Measurements from ENCODE around the gene SRSF9. TPM values are rescaled to one million over a fixed set of nuclear protein-coding genes. Genes with fewer than 3 reads are reported as not detected.

The SRSF9 gene
- total RNA-seq, 2 experiments from 2014 or later, result 124 TPM

DNA sequence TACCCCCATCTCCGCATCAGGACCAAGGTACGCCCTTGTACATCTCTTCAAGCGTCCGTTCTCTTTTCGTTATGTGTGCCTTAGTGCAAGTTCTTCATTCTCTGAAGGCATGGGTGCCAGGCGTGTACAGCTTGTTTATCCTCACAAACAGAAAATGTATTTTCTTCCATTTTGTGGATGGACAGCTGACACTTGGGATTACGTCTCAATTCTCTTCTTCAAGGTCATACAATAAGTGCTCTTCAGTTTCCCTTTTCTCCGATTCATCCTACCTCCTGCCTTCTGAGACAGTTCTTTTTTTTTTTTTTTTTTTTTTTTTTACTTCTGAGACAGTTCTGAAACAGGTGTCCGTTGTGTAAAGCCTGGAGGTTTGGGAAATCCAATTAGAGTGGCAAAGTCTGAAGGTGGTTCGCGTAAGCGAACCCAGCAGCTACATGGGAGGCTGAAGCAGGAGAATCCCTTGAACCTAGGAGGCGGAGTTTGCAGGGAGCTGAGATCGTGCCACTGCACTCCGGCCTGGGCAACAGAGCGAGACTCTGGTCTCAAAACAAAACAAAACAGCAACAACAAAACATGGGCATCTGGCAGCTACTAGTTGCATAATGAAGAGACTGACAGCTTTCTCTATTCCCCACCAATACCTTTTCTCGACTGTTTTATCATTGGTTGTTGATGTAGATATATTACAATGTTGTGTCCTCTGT lies 30.9 kb downstream of the SRSF9 start:
- intact Hi-C loops (cut with DNase I, micrococcal nuclease), result loop anchor here (1.0 to 10.0 kb wide), 8 partner anchors 31 to 248 kb away; partner anchors contain the start of genes POP5 (in 2 of the 2), SRSF9 (in 2 of the 2), COQ5 (in 1 of the 2) and DYNLL1 (in 1 of the 2)
- H3K27ac Mint-ChIP-seq, result peak overlapping the region; percentile 94
- Histone ChIP-seq H3K27ac (ENCODE audit: low read depth in 1 of 2, low read length in 2 of 2) (peak overlapping the region; percentile 69 to 88), H3K9me3 (ENCODE audit: control insufficient read depth in 1 of 2, insufficient read depth in 1 of 2, low read length in 2 of 2) (no peaks in the 10 kb centered on the region), H3K36me3 (ENCODE audit: insufficient read depth, low read length) (peaks cover 21% of the 10 kb centered on the region), H3K4me1 (ENCODE audit: insufficient read depth, low read length) (peaks cover 26% of the 10 kb centered on the region), H3K27me3 (ENCODE audit: control insufficient read depth in 1 of 2, insufficient read depth in 2 of 2, low read length in 2 of 2) (no peaks in the 10 kb centered on the region), H3K4me3 (ENCODE audit: low read length) (peak overlapping the region; percentile 88)
- H3K4me3 Mint-ChIP-seq, result peak overlapping the region; percentile 97
- CTCF ChIA-PET, result interaction anchor here (0.7 to 2.0 kb wide), 8 partner anchors 14 to 211 kb away, joined by 3 to 13 read pairs (median 4); partner anchors contain the start of genes SIRT4 and SRSF9
- ATAC-seq (ENCODE audit: poor library complexity) (no peak), DNase-seq (no peak)
- H3K4me1 Mint-ChIP-seq (ENCODE audit: low read depth), result peaks cover 31% of the 10 kb centered on the region
- H3K27me3 Mint-ChIP-seq, result no peaks in the 10 kb centered on the region
- H3K36me3 Mint-ChIP-seq (ENCODE audit: low read depth), result peaks cover 44% of the 10 kb centered on the region
- TF ChIP-seq CTCF (IDR thresholded peaks at IDR 0.05), result no peak
- POLR2A ChIA-PET, result interaction anchor here (1.3 to 2.1 kb wide), 6 partner anchors 8 to 147 kb away, joined by 6 to 14 read pairs (median 10); partner anchors contain the start of genes DYNLL1, GATC, RNU4-1 and RNU4-2
- no peaks in the 10 kb centered on the region for H3K9me3 Mint-ChIP-seq

DNA sequence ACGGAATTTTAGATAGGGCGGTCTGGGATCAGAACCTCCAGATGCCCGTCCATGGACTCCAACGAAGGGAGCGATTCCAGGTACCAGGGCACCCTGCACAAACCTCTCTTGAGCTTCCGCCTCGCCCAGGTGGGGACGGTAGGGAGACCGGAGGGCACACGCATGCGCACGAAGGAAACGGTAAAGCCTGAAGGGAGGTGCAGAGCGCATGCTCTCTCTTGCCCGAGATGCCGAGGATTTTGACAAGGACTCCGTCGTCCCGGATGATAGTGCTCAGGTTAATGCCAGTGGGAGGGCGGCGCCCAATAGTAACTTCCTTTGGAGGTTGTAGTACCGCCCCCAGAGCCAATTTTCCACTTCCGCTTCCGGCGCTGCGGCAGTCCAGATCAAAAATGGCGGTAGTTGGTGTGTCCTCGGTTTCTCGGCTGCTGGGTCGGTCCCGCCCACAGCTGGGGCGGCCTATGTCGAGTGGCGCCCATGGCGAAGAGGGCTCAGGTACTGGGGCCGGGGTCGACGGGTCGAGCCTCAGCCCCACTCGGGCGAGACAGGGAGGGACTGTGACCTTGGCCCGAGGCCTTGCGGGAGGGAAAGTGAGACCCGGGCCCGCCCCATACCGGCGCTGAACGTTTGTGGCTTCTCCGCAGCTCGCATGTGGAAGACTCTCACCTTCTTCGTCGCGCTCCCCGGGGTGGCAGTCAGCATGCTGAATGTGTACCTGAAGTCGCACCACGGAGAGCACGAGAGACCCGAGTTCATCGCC lies 31.6 kb downstream of the SRSF9 start, which contains the start of gene COX6A1:
TSS of gene COX6A1 (plus strand) at position 379 of the 760 bp plus-strand sequence. CDS start at position 393, 14 bp downstream.
- Mint-ChIP-seq H3K36me3 (ENCODE audit: low read depth) (peaks cover 37% of the 10 kb centered on the region), H3K27me3 (no peaks in the 10 kb centered on the region), H3K9me3 (no peaks in the 10 kb centered on the region), H3K27ac (peak within 1 kb of the TSS; percentile 94), H3K4me3 (peak within 1 kb of the TSS; percentile 97), H3K4me1 (ENCODE audit: low read depth) (peaks cover 31% of the 10 kb centered on the region)
- peak within 1 kb of the TSS; percentile 69 to 88 for H3K27ac ChIP-seq (ENCODE audit: low read depth in 1 of 2, low read length in 2 of 2)
- H3K9me3 ChIP-seq (ENCODE audit: control insufficient read depth in 1 of 2, insufficient read depth in 1 of 2, low read length in 2 of 2), result no peaks in the 10 kb centered on the region
- peaks cover 16% of the 10 kb centered on the region for H3K36me3 ChIP-seq (ENCODE audit: insufficient read depth, low read length)
- DNase-seq (peak; percentile 91 to 100 (median 96)), ATAC-seq (ENCODE audit: poor library complexity) (peak; percentile 94)
- ChIA-PET POLR2A (interaction anchor here (0.7 to 2.1 kb wide), 9 partner anchors 9 to 237 kb away, joined by 3 to 14 read pairs (median 9); partner anchors contain the start of genes COQ5, DYNLL1, GATC and RNU4-1), CTCF (interaction anchor here (0.7 to 2.0 kb wide), 7 partner anchors 15 to 136 kb away, joined by 3 to 13 read pairs (median 5); partner anchors contain the start of genes DYNLL1, SIRT4 and SRSF9)
- TF ChIP-seq CTCF (IDR thresholded peaks at IDR 0.05), result no peak
- intact Hi-C loops (cut with DNase I, micrococcal nuclease), result loop anchor here (2.0 to 10.0 kb wide), 7 partner anchors 59 to 249 kb away; partner anchors contain the start of genes POP5 (in 2 of the 2), COQ5 (in 1 of the 2), DYNLL1 (in 1 of the 2) and MLEC (in 1 of the 2)
- peak within 1 kb of the TSS; percentile 88 for H3K4me3 ChIP-seq (ENCODE audit: low read length)
- H3K27me3 ChIP-seq (ENCODE audit: control insufficient read depth in 1 of 2, insufficient read depth in 2 of 2, low read length in 2 of 2), result no peaks in the 10 kb centered on the region
- peaks cover 26% of the 10 kb centered on the region for H3K4me1 ChIP-seq (ENCODE audit: insufficient read depth, low read length)
